DOHH2 (cell line): Measurements from ENCODE around the gene TIPARP.

Source experiments
- CTCF ChIP-seq: fragments of 200-600 bp; sonication (generic); IDR thresholded peaks from one replicate; pipeline ENCODE4 v1.5.1; 2014; ENCODE audit warnings: antibody characterized with exemption, mild to moderate bottlenecking, low read depth, low read length; ENCODE audit not compliant: poor library complexity, severe bottlenecking
- EZH2phosphoT487 ChIP-seq: fragments of 200-600 bp; sonication (generic); IDR thresholded peaks from 2 replicates; pipeline ENCODE4 v1.6.1; 2017; ENCODE audit warnings: borderline replicate concordance, mild to moderate bottlenecking, antibody characterized with exemption, low read length, moderate library complexity, mixed read lengths

- TF ChIP-seq CTCF, result no peak
- TF ChIP-seq EZH2phosphoT487, result no peak
These were observed 51.3 kb downstream of the TIPARP start for GRCh38 chr3:156725682-156726081.
